HG02588 (cell line): ENCODE data around the gene MINDY4.

Experiments used
- ATAC-seq: cut with Tn5 transposase; IDR thresholded peaks from one replicate; pipeline ENCODE4 v1.9.1; 2021; ENCODE audit warnings: mild to moderate bottlenecking, moderate library complexity; ENCODE audit not compliant: unreplicated experiment

MINDY4 gene

GRCh38 chr7:30941582-30942323 is 170.5 kb downstream of the MINDY4 start:
- no peak for ATAC-seq
